Panc1 (cell line): ENCODE results near the gene DLGAP1. TPM values are rescaled to one million over a fixed set of nuclear protein-coding genes. Genes with fewer than 3 reads are reported as not detected.

Experiments used
- ATAC-seq: fragments of 200-7000 bp; cut with Tn5 transposase; 2 replicates; pipeline ENCODE4 v1.9.1; 2020; ENCODE audit warnings: mild to moderate bottlenecking, moderate library complexity
- BruUV-seq: library from RNA; stranded (reverse); fragments of 400-500 nt; replicated peaks from 2 replicates; lab custom pipeline; 2021; lab: Mats Ljungman, UMichigan
- CTCF ChIA-PET: fragments of 300-600 bp; sonication (Branson Sonifier 250); formaldehyde crosslinking; loops from one replicate; lab custom pipeline; 2022; ENCODE audit warnings: antibody characterized with exemption; lab: Charles Lee
- POLR2A ChIA-PET: fragments of 300-600 bp; sonication (Branson Sonifier 250); formaldehyde crosslinking; loops from one replicate; lab custom pipeline; 2022; ENCODE audit warnings: antibody characterized with exemption; lab: Charles Lee
- DNase-seq: peaks from one replicate; pipeline ENCODE4 v3.0.0-alpha.2; 2010; ENCODE audit warnings: low read depth, low spot score
- H3K27ac ChIP-seq: 2 replicates; pipeline ENCODE4 v1.5.1; 2011; ENCODE audit warnings: mild to moderate bottlenecking, low read length, inconsistent platforms
- H3K27me3 ChIP-seq: fragments of 200-500 bp; sonication (Bioruptor generic); 2 replicates; pipeline ENCODE4 v1.6.0; 2014; ENCODE audit warnings: low read length, inconsistent platforms; ENCODE audit not compliant: control insufficient read depth, insufficient read depth
- H3K36me3 ChIP-seq: fragments of 200-500 bp; sonication (Bioruptor generic); 2 replicates; pipeline ENCODE4 v1.5.1; 2014; ENCODE audit warnings: inconsistent platforms, mild to moderate bottlenecking, low read length, moderate library complexity; ENCODE audit not compliant: control insufficient read depth, insufficient read depth
- H3K4me1 ChIP-seq: 2 replicates; pipeline ENCODE4 v1.5.1; 2011; ENCODE audit warnings: inconsistent platforms, mild to moderate bottlenecking, low read length, moderate library complexity; ENCODE audit not compliant: control insufficient read depth, insufficient read depth
- H3K4me3 ChIP-seq, 2 experiments: 2 replicates each; pipeline ENCODE4 v1.5.1; 2011 to 2012; ENCODE audit warnings: low read depth in 2 of 2, low read length in 2 of 2, mild to moderate bottlenecking in 2 of 2, inconsistent platforms in 1 of 2, moderate library complexity in 1 of 2
- H3K9me3 ChIP-seq: fragments of 200-500 bp; sonication (Bioruptor generic); 2 replicates; pipeline ENCODE4 v1.5.1; 2014; ENCODE audit warnings: low read depth, mild to moderate bottlenecking, inconsistent platforms, low read length, moderate library complexity; ENCODE audit not compliant: control insufficient read depth, insufficient read depth
- POLR2AphosphoS5 ChIP-seq: IDR thresholded peaks from 2 replicates; pipeline ENCODE4 v1.6.1; 2012; ENCODE audit warnings: mild to moderate bottlenecking, low read depth, low read length, moderate library complexity
- SIN3A ChIP-seq: IDR thresholded peaks from 2 replicates; pipeline ENCODE4 v1.6.1; 2012; ENCODE audit warnings: low read depth, mild to moderate bottlenecking, low read length, moderate library complexity, borderline replicate concordance; ENCODE audit not compliant: insufficient read depth
- TCF7L2 ChIP-seq: IDR thresholded peaks from 2 replicates; pipeline ENCODE4 v1.6.1; 2011; ENCODE audit warnings: mild to moderate bottlenecking, low read depth, low read length, inconsistent platforms
- in situ Hi-C: cut with HindIII; loops from 2 replicates; pipeline ENCODE4 v1.10.0; 2016; ENCODE audit warnings: low sequenced_read_pairs, low pct_unique_long_range_greater_than_20kb
- intact Hi-C: fragments of 100-400 bp; cut with micrococcal nuclease; formaldehyde crosslinking; loops from one replicate; pipeline ENCODE4 v1.10.0; 2022; ENCODE audit not compliant: unreplicated experiment
- total RNA-seq: library from RNA; stranded (reverse); gene quantifications from one replicate; pipeline ENCODE4 v1.2.1, GENCODE V29; 2021; ENCODE audit not compliant: unreplicated experiment
- TF ChIP-seq, protein P1 (sequence below), 2 experiments: IDR thresholded peaks; 2 replicates each; pipeline ENCODE4 v1.6.1; 2011 to 2012; ENCODE audit warnings: low read depth in 2 of 2, control low read depth in 1 of 2, low read length in 1 of 2, mild to moderate bottlenecking in 1 of 2, moderate library complexity in 1 of 2; ENCODE audit not compliant: insufficient read depth in 1 of 2
- TF ChIP-seq, protein P2 (sequence below): fragments of 450-650 bp; IDR thresholded peaks from 2 replicates; pipeline ENCODE4 v1.5.1; 2017; ENCODE audit warnings: mild to moderate bottlenecking

DLGAP1 gene
- total RNA-seq, 1 experiment from 2014 or later: 1.8 TPM

DNA sequence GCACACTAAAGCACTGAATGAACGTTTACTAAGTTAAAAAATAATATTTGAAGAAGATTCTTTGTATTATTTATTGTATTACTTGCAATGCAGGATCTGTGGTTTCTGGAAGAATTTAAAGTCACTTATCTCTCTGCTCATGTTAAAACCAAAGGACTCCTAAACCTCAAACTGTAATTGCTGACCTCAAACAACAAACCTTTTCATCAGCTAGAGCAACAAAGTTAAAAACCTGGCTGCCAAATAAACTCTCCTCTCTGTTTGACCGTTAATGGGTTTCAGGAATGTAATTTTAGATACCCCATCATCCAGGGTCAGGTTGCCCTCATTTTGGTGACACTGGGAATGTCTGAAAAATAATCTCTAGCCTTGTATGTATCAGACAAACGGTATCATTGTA lies 766.0 kb downstream of the DLGAP1 start:
- DNase-seq (no peak), ATAC-seq (0 out of 2 replicates have a peak, but pooled peaks have one; percentile 23)
- no peaks in the 10 kb centered on the region for H3K27me3 ChIP-seq
- ChIA-PET POLR2A (no interaction called here), CTCF (no interaction called here)
- no TSS peak for BruUV-seq
- no peak for TF ChIP-seq SIN3A
- TF ChIP-seq, protein P1, sequence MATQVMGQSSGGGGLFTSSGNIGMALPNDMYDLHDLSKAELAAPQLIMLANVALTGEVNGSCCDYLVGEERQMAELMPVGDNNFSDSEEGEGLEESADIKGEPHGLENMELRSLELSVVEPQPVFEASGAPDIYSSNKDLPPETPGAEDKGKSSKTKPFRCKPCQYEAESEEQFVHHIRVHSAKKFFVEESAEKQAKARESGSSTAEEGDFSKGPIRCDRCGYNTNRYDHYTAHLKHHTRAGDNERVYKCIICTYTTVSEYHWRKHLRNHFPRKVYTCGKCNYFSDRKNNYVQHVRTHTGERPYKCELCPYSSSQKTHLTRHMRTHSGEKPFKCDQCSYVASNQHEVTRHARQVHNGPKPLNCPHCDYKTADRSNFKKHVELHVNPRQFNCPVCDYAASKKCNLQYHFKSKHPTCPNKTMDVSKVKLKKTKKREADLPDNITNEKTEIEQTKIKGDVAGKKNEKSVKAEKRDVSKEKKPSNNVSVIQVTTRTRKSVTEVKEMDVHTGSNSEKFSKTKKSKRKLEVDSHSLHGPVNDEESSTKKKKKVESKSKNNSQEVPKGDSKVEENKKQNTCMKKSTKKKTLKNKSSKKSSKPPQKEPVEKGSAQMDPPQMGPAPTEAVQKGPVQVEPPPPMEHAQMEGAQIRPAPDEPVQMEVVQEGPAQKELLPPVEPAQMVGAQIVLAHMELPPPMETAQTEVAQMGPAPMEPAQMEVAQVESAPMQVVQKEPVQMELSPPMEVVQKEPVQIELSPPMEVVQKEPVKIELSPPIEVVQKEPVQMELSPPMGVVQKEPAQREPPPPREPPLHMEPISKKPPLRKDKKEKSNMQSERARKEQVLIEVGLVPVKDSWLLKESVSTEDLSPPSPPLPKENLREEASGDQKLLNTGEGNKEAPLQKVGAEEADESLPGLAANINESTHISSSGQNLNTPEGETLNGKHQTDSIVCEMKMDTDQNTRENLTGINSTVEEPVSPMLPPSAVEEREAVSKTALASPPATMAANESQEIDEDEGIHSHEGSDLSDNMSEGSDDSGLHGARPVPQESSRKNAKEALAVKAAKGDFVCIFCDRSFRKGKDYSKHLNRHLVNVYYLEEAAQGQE (IDR thresholded peaks at IDR 0.05; ENCODE audit: insufficient read depth in 1 of 2, low read depth in 2 of 2, low read length in 1 of 2): no peak
- TF ChIP-seq, protein P2, sequence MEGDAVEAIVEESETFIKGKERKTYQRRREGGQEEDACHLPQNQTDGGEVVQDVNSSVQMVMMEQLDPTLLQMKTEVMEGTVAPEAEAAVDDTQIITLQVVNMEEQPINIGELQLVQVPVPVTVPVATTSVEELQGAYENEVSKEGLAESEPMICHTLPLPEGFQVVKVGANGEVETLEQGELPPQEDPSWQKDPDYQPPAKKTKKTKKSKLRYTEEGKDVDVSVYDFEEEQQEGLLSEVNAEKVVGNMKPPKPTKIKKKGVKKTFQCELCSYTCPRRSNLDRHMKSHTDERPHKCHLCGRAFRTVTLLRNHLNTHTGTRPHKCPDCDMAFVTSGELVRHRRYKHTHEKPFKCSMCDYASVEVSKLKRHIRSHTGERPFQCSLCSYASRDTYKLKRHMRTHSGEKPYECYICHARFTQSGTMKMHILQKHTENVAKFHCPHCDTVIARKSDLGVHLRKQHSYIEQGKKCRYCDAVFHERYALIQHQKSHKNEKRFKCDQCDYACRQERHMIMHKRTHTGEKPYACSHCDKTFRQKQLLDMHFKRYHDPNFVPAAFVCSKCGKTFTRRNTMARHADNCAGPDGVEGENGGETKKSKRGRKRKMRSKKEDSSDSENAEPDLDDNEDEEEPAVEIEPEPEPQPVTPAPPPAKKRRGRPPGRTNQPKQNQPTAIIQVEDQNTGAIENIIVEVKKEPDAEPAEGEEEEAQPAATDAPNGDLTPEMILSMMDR: no peak
- H3K9me3 ChIP-seq: no peaks in the 10 kb centered on the region; the same call in 1 of the 2 replicates
- intact Hi-C loops: no loop called here
- peaks cover 14% of the 10 kb centered on the region for H3K4me1 ChIP-seq
- H3K27ac ChIP-seq: peak overlapping the region; percentile 80
- H3K36me3 ChIP-seq: no peaks in the 10 kb centered on the region
- H3K4me3 ChIP-seq: no peak overlapping the region
- in situ Hi-C loops: no loop called here

DNA sequence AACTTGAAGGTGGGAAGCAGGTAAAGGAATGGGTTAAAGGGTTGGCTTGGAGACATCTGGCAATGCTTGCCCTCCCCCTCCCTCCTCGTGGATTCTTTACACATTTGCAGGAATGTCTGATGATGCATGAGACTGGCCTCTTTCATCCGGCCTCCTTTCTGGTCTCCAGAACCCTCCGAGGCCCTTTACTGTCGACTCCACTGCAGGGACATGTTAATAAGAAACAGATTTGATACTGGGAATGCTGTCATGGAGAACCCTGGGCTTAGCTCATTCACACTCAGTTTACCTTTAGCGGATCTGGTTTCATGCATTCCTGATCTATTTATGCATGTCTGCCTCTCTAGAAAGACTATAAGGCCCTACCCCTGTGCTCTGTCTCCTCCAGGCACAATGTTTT lies 766.4 kb downstream of the DLGAP1 start:
- Histone ChIP-seq H3K36me3 (no peaks in the 10 kb centered on the region), H3K27ac (peak overlapping the region; percentile 80), H3K9me3 (no peaks in the 10 kb centered on the region; the same call in 1 of the 2 replicates), H3K4me3 (no peak overlapping the region), H3K27me3 (no peaks in the 10 kb centered on the region), H3K4me1 (peaks cover 14% of the 10 kb centered on the region)
- no peak for DNase-seq
- ATAC-seq: peak; percentile 73
- intact Hi-C loops: no loop called here
- in situ Hi-C loops: no loop called here
- ChIA-PET CTCF (no interaction called here), POLR2A (no interaction called here)
- TF ChIP-seq POLR2AphosphoS5 (no peak), TCF7L2 (no peak), SIN3A (no peak)
- TF ChIP-seq, protein P2: no peak
- TF ChIP-seq, protein P1 (IDR thresholded peaks at IDR 0.05; ENCODE audit: insufficient read depth in 1 of 2, low read depth in 2 of 2, low read length in 1 of 2): no peak
- BruUV-seq: no TSS peak
